Transverse colon (tissue), 4 donors: Measurements from ENCODE around the gene MEIOB. TPM values are rescaled to one million over a fixed set of nuclear protein-coding genes. Genes with fewer than 3 reads are reported as not detected.

ENCODE experiments used
- DNase-seq: peaks from one replicate; pipeline ENCODE4 v3.0.0-alpha.2; 2019
- H3K27ac ChIP-seq, 4 donors: fragments of 200-600 bp; sonication (generic); 2 replicates each; pipeline ENCODE4 v1.5.1; 2016 to 2018; ENCODE audit warnings: inconsistent platforms in 4 of 4
- H3K27me3 ChIP-seq: fragments of 200-600 bp; sonication (generic); 2 replicates; pipeline ENCODE4 v1.5.1; 2017; ENCODE audit warnings: inconsistent platforms
- H3K36me3 ChIP-seq, 4 donors: fragments of 200-600 bp; sonication (generic); 2 replicates each; pipeline ENCODE4 v1.5.1; 2017 to 2019; ENCODE audit warnings: inconsistent platforms in 4 of 4
- H3K4me1 ChIP-seq, 4 donors: fragments of 200-600 bp; sonication (generic); 2 replicates each; pipeline ENCODE4 v1.5.1; 2017 to 2020; ENCODE audit warnings: inconsistent platforms in 4 of 4
- H3K4me3 ChIP-seq, 4 donors: fragments of 200-600 bp; sonication (generic); 1 replicate in 1 of 4; 2 replicates in 3 of 4; pipeline versions ENCODE4 v1.5.1 to v1.6.1; 2017 to 2019; ENCODE audit warnings: inconsistent platforms in 4 of 4
- H3K9me3 ChIP-seq, 2 donors: fragments of 200-600 bp; sonication (generic); 2 replicates each; pipeline ENCODE4 v1.5.1; 2017 to 2019; ENCODE audit warnings: inconsistent platforms in 2 of 2
- CTCF ChIP-seq, 5 experiments: fragments of 200-600 bp in 3 of 5; fragments of 450-650 bp in 2 of 5; sonication (generic) in 3 of 5; IDR thresholded peaks; 1 replicate in 2 of 5; 2 replicates in 3 of 5; pipeline ENCODE4 v1.5.1; 2016 to 2017; ENCODE audit warnings: antibody characterized with exemption in 5 of 5, inconsistent platforms in 3 of 5, mild to moderate bottlenecking in 2 of 5, moderate library complexity in 1 of 5
- EP300 ChIP-seq: sonication (generic); formaldehyde crosslinking; IDR thresholded peaks from one replicate; pipeline ENCODE4 v1.6.1; 2017; ENCODE audit warnings: antibody characterized with exemption, low read depth
- POLR2A ChIP-seq: fragments of 450-650 bp; IDR thresholded peaks from one replicate; pipeline ENCODE4 v1.6.1; 2016; ENCODE audit warnings: antibody characterized with exemption, mild to moderate bottlenecking, moderate library complexity
- POLR2AphosphoS5 ChIP-seq, 3 donors: sonication (generic); formaldehyde crosslinking; IDR thresholded peaks; one replicate each; pipeline ENCODE4 v1.6.1; 2016; ENCODE audit warnings: antibody characterized with exemption in 3 of 3
- WGBS, 2 donors: methylation state at CpG; one replicate each; pipeline ENCODE4 v1.1.5; 2018; ENCODE audit warnings: low coverage in 1 of 2; 5-methylcytosine and 5-hydroxymethylcytosine counted together
- in situ Hi-C, 4 donors: fragments of 200-750 bp; cut with MboI; loops; one replicate each; pipeline versions ENCODE4 v1.15.0 to v1.15.1; 2017; ENCODE audit warnings: low sequenced_read_pairs in 3 of 4, low pct_ligation_motif_present in 1 of 4, low pct_unique_long_range_greater_than_20kb in 1 of 4
- intact Hi-C: fragments of 100-400 bp; cut with DNase I; formaldehyde crosslinking; loops from one replicate; pipeline ENCODE4 v1.15.1; 2023; ENCODE audit warnings: low total_unique reads
- total RNA-seq, 4 donors: library from RNA; depleted of rRNA; stranded (reverse); fragments of >200 nt; gene quantifications; one replicate each; pipeline ENCODE4 v1.1.0, GENCODE V29; 2016

MEIOB gene
- total RNA-seq, 4 donors from 2014 or later = not detected

DNA sequence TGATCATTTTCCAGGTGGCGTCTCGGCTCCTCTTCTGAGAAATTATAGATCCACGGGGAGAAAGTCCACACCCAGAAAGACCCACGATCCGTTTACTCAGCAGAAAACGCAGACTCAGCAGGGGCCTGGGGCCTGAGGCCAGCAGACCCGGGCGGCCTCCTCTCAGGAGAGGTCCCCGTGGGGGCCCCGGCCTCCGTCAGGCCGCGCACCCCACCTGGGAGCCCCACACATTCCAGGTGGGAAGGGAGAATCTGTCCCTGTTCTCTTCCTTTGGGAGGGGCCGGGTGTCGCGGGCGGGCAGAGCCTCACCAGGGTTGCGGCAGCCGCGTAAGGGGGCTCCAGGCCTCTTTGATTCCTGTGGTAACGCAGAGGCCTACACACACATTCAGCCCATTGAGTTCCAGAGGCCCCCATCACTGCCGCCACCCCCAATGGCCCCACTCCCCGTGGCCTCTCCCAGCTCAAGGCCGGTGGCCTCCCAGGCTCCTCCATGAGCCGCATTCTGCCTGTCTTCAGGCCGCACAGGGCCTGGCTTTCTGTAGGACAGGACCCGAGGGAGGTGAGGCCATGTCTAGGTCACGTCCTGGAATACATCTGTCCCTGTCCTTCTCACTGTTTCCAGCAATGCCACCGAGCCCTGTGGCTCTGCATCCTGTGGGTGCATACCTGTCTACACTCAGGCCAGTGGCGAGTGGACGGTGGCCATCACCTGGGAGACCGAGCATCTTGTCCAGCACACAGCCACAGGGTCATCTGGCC, 76.9 kb downstream of the MEIOB start:
- WGBS, 2 donors = 81% methylated on average over 24 of the region's 32 CpGs; no CpG with 5 or more reads in 1 of the 2 donors
- Histone ChIP-seq H3K27me3 (no peaks in the 10 kb centered on the region), H3K27ac (no peak overlapping the region), H3K9me3 (peaks cover 0 to 6% of the 10 kb centered on the region in 2 donors), H3K4me1 (peaks cover 0 to 9% (median 6%) of the 10 kb centered on the region in 4 donors), H3K4me3 (no peak overlapping the region), H3K36me3 (no peaks in the 10 kb centered on the region)
- DNase-seq = no peak
- intact Hi-C loops (no loop called here), in situ Hi-C loops (no loop called here)
- TF ChIP-seq CTCF (IDR thresholded peaks at IDR 0.05) = no peak
- no peak for TF ChIP-seq POLR2A
- TF ChIP-seq EP300 = no peak
- TF ChIP-seq POLR2AphosphoS5 (IDR thresholded peaks at IDR 0.05) = no peak

DNA sequence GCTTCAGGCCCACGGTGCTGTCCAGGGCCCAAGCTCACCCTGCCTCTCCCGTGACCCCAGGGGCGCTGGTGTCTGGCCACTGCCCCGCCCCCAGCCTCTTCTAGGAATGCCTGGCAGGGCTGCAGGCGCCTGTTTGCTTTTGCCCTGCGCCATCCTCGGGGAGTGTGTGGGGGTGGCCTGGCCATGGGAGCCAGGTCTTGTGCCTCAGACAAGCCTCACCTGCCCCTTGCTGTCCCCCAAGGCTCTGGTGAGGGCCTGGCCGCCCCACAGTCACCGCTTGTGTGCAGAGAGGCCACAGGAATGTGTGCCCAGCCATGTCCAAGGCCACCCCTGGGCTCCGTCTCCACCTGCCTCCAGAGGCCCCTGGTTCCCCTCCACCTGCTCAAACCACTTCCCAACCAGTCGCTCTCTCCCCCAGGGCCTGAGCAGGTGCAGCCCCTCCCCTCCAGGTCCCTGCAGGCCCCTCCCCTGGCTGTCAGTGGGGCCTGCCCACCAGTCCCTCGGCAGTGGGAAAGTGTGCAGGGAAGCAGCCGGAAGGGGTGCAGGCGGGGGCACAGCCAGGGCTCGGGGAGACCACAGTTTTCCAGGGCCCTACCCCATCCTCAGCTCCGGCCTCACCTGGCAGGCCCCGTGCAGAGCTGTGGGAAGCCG, 77.6 kb downstream of the MEIOB start:
- intact Hi-C loops = no loop called here
- DNase-seq = no peak

GRCh38 chr16:1793578-1794220, 78.3 kb downstream of the MEIOB start, which contains the start of gene IGFALS:
IGFALS (minus strand) TSS chr16:1793705; CDS start chr16:1793652, 53 bp downstream.
- no peak within 1 kb of the TSS for H3K27ac ChIP-seq
- H3K36me3 ChIP-seq = no peaks in the 10 kb centered on the region
- no peaks in the 10 kb centered on the region for H3K27me3 ChIP-seq
- WGBS, 2 donors = 41% methylated on average over 16 of the region's 28 CpGs; no CpG with 5 or more reads in 1 of the 2 donors
- TF ChIP-seq EP300 (no peak), CTCF (IDR thresholded peaks at IDR 0.05) (no peak), POLR2A (no peak)
- intact Hi-C loops (no loop called here), in situ Hi-C loops (no loop called here)
- peaks cover 0 to 6% of the 10 kb centered on the region in 2 donors for H3K9me3 ChIP-seq
- H3K4me3 ChIP-seq = no peak within 1 kb of the TSS
- DNase-seq = no peak
- H3K4me1 ChIP-seq = peaks cover 0 to 9% (median 6%) of the 10 kb centered on the region in 4 donors

More for the DNA sequence above, 77.6 kb downstream of the MEIOB start:
- Histone ChIP-seq H3K4me1 (peaks cover 0 to 9% (median 6%) of the 10 kb centered on the region in 4 donors), H3K36me3 (no peaks in the 10 kb centered on the region), H3K27ac (no peak overlapping the region), H3K9me3 (peaks cover 0 to 6% of the 10 kb centered on the region in 2 donors), H3K27me3 (no peaks in the 10 kb centered on the region), H3K4me3 (no peak overlapping the region)
- TF ChIP-seq CTCF (IDR thresholded peaks at IDR 0.05) (no peak), POLR2AphosphoS5 (IDR thresholded peaks at IDR 0.05) (no peak), POLR2A (no peak)
- WGBS, 2 donors = 69% methylated on average over 15 of the region's 18 CpGs; no CpG with 5 or more reads in 1 of the 2 donors
- in situ Hi-C loops = no loop called here
